GM21825 (cell line): ENCODE data around the gene PNPLA7.
A peak's percentile ranks its signal among the peaks of the same experiment; 100 is the strongest.
"Not testable (repeated sequence)": the region's sequence is repeated elsewhere in the genome, so short reads cannot be mapped to it uniquely, and the experiment has no call there.

Source experiments
- ATAC-seq: cut with Tn5 transposase; IDR thresholded peaks from one replicate; pipeline ENCODE4 v1.9.1; 2021; ENCODE audit warnings: mild to moderate bottlenecking, moderate library complexity; ENCODE audit not compliant: unreplicated experiment

Gene PNPLA7

GRCh38 chr9:137426018-137426681 is 124.1 kb downstream of the PNPLA7 start:
- no peak for ATAC-seq

GRCh38 chr9:137423514-137424291 is 126.5 kb downstream of the PNPLA7 start:
- ATAC-seq, result peak; percentile 24

- ATAC-seq, result peak; percentile 84
These were observed 127.3 kb downstream of the PNPLA7 start, which contains the start of the genes EXD3 and NOXA1 for GRCh38 chr9:137422604-137423513. EXD3 (minus strand) TSS chr9:137423162; CDS start chr9:137395357, 27,805 bp downstream. NOXA1 (plus strand) TSS chr9:137423393; CDS start chr9:137423530, 137 bp downstream.

- no peak for ATAC-seq
These were observed 128.2 kb downstream of the PNPLA7 start for GRCh38 chr9:137421838-137422603.

- no peak for ATAC-seq
These were observed 132.8 kb downstream of the PNPLA7 start for GRCh38 chr9:137417161-137418021.

- ATAC-seq, result no peak
These were observed 133.5 kb downstream of the PNPLA7 start for GRCh38 chr9:137416563-137417151.

- no peak for ATAC-seq
These were observed 134.1 kb downstream of the PNPLA7 start for GRCh38 chr9:137416006-137416562.

- no peak for ATAC-seq
These were observed 134.8 kb downstream of the PNPLA7 start for GRCh38 chr9:137415451-137415850.

- no peak for ATAC-seq
These were observed 137.8 kb downstream of the PNPLA7 start for GRCh38 chr9:137412431-137412830.

- peak; percentile 48 for ATAC-seq
These were observed 138.4 kb downstream of the PNPLA7 start for GRCh38 chr9:137411645-137412380.

GRCh38 chr9:137411260-137411644 is 138.9 kb downstream of the PNPLA7 start:
- ATAC-seq, result no peak

GRCh38 chr9:137410891-137411249 is 139.3 kb downstream of the PNPLA7 start:
- ATAC-seq, result no peak

- not testable (repeated sequence) for ATAC-seq
These were observed 139.8 kb downstream of the PNPLA7 start for GRCh38 chr9:137410236-137410890.
